WTC11 (cell line): ENCODE results near the gene LATS2. TPM values are rescaled to one million over a fixed set of nuclear protein-coding genes. Genes with fewer than 3 reads are reported as not detected.

Experiments
- ATAC-seq: fragments of 200-7000 bp; cut with Tn5 transposase; 2 replicates; pipeline ENCODE4 v1.10.0; 2021; ENCODE audit warnings: mild to moderate bottlenecking, moderate library complexity
- CTCF ChIA-PET: fragments of 300-600 bp; sonication (Branson Sonifier 250); formaldehyde crosslinking; loops from one replicate; lab custom pipeline; 2021; ENCODE audit warnings: antibody characterized with exemption; lab: Charles Lee
- POLR2A ChIA-PET: fragments of 350-600 bp; sonication (Branson Sonifier 250); formaldehyde crosslinking; loops from one replicate; lab custom pipeline; 2021; ENCODE audit warnings: antibody characterized with exemption; lab: Charles Lee
- DNase-seq: peaks from one replicate; pipeline ENCODE4 v3.0.0; 2021; ENCODE audit warnings: low spot score
- H3K27ac Mint-ChIP-seq: 2 replicates; pipeline ENCODE4 v1.8.0; 2021; ENCODE audit warnings: mixed read lengths
- H3K27me3 Mint-ChIP-seq: 2 replicates; pipeline ENCODE4 v1.8.0; 2021; ENCODE audit warnings: low read depth, mild to moderate bottlenecking, moderate library complexity, mixed read lengths
- H3K36me3 Mint-ChIP-seq: 2 replicates; pipeline ENCODE4 v1.8.0; 2021; ENCODE audit warnings: mixed read lengths
- H3K4me1 Mint-ChIP-seq: 2 replicates; pipeline ENCODE4 v1.8.0; 2022; ENCODE audit warnings: mixed read lengths
- H3K4me3 Mint-ChIP-seq: 2 replicates; pipeline ENCODE4 v1.8.0; 2021; ENCODE audit warnings: mild to moderate bottlenecking, moderate library complexity, mixed read lengths
- H3K9me3 Mint-ChIP-seq: 2 replicates; pipeline ENCODE4 v1.8.0; 2021; ENCODE audit warnings: mixed read lengths
- ATF2 ChIP-seq: sonication (generic); formaldehyde crosslinking; IDR thresholded peaks from 2 replicates; pipeline ENCODE4 v1.8.1; 2022; ENCODE audit warnings: low read depth, missing genetic modification reagents, borderline replicate concordance
- E2F1 ChIP-seq: sonication (generic); formaldehyde crosslinking; IDR thresholded peaks from 2 replicates; pipeline ENCODE4 v1.8.0; 2022; ENCODE audit warnings: mild to moderate bottlenecking, missing genetic modification reagents
- ESRRA ChIP-seq: sonication (generic); formaldehyde crosslinking; IDR thresholded peaks from 2 replicates; pipeline ENCODE4 v1.8.1; 2022; ENCODE audit warnings: mild to moderate bottlenecking, missing genetic modification reagents, borderline replicate concordance
- HMGXB4 ChIP-seq: sonication (generic); formaldehyde crosslinking; IDR thresholded peaks from 2 replicates; pipeline ENCODE4 v1.8.1; 2023; ENCODE audit warnings: mild to moderate bottlenecking, moderate library complexity, missing genetic modification reagents
- JUN ChIP-seq: sonication (generic); formaldehyde crosslinking; IDR thresholded peaks from 2 replicates; pipeline ENCODE4 v1.8.0; 2023; ENCODE audit warnings: mild to moderate bottlenecking, missing genetic modification reagents
- MXD4 ChIP-seq: fragments of 250-450 bp; sonication (Bioruptor Pico); IDR thresholded peaks from 2 replicates; pipeline ENCODE4 v1.8.0; 2021; ENCODE audit warnings: mild to moderate bottlenecking, moderate library complexity, borderline replicate concordance
- NFYB ChIP-seq: sonication (generic); formaldehyde crosslinking; conservative IDR thresholded peaks from 2 replicates; pipeline ENCODE4 v1.8.0; 2022; ENCODE audit warnings: low read depth, missing genetic modification reagents
- OVOL2 ChIP-seq: fragments of 250-450 bp; sonication (Bioruptor Pico); IDR thresholded peaks from 2 replicates; pipeline ENCODE4 v1.9.0; 2021; ENCODE audit warnings: mild to moderate bottlenecking, borderline replicate concordance
- USF1 ChIP-seq: sonication (generic); formaldehyde crosslinking; IDR thresholded peaks from 2 replicates; pipeline ENCODE4 v1.8.0; 2022; ENCODE audit warnings: mild to moderate bottlenecking, missing genetic modification reagents
- ZBTB43 ChIP-seq: sonication (generic); formaldehyde crosslinking; IDR thresholded peaks from 2 replicates; pipeline ENCODE4 v1.8.1; 2023; ENCODE audit warnings: mild to moderate bottlenecking, missing genetic modification reagents
- ZNF219 ChIP-seq: sonication (generic); formaldehyde crosslinking; IDR thresholded peaks from 2 replicates; pipeline ENCODE4 v1.8.0; 2023; ENCODE audit warnings: missing genetic modification reagents, mild to moderate bottlenecking, borderline replicate concordance
- ZNF263 ChIP-seq: sonication (generic); formaldehyde crosslinking; IDR thresholded peaks from 2 replicates; pipeline ENCODE4 v1.8.1; 2022; ENCODE audit warnings: low read depth, mild to moderate bottlenecking, moderate library complexity, missing genetic modification reagents
- ZNF512 ChIP-seq: sonication (generic); formaldehyde crosslinking; IDR thresholded peaks from 2 replicates; pipeline ENCODE4 v1.8.1; 2022; ENCODE audit warnings: missing genetic modification reagents, borderline replicate concordance
- total RNA-seq: library from RNA; stranded (reverse); gene quantifications from 3 replicates; pipeline ENCODE4 v1.2.3, GENCODE V29; 2021

The LATS2 gene
- total RNA-seq, 1 experiment from 2014 or later, result 28.9 TPM

- H3K36me3 Mint-ChIP-seq, result peaks cover 35% of the 10 kb centered on the region
- TF ChIP-seq ESRRA (CRISPR knock-in tag), result no peak
- no peak for TF ChIP-seq ZNF512 (CRISPR knock-in tag)
- no peak for TF ChIP-seq JUN (CRISPR knock-in tag)
- TF ChIP-seq ZBTB43, result no peak
- TF ChIP-seq OVOL2 (CRISPR knock-in tag), result no peak
- no peak for TF ChIP-seq ZNF219 (CRISPR knock-in tag)
- TF ChIP-seq E2F1, result no peak
- no peak for TF ChIP-seq NFYB (CRISPR knock-in tag)
- no peak overlapping the region for H3K4me3 Mint-ChIP-seq
- H3K9me3 Mint-ChIP-seq, result no peaks in the 10 kb centered on the region
- H3K27ac Mint-ChIP-seq, result peak overlapping the region; percentile 54
- POLR2A ChIA-PET, result no interaction called here
- CTCF ChIA-PET, result interaction anchor here (1.0 kb wide), 1 partner anchor 9 kb away, joined by 4 read pairs; no protein-coding TSS in a partner anchor
- peaks cover 36% of the 10 kb centered on the region for H3K4me1 Mint-ChIP-seq
- no peaks in the 10 kb centered on the region for H3K27me3 Mint-ChIP-seq
- ATAC-seq (no peak), DNase-seq (no peak)
Measured at GRCh38 chr13:21043898-21044297, 17.5 kb downstream of the LATS2 start.

- peaks cover 30% of the 10 kb centered on the region for H3K36me3 Mint-ChIP-seq
- DNase-seq (no peak), ATAC-seq (peak; percentile 30; the same call in 1 of the 2 replicates)
- no peaks in the 10 kb centered on the region for H3K9me3 Mint-ChIP-seq
- no peak overlapping the region for H3K4me3 Mint-ChIP-seq
- CTCF ChIA-PET, result interaction anchor here (1.7 kb wide), 1 partner anchor 437 kb away, joined by 4 read pairs; no protein-coding TSS in a partner anchor
- H3K4me1 Mint-ChIP-seq, result peaks cover 36% of the 10 kb centered on the region
- H3K27ac Mint-ChIP-seq, result peak overlapping the region; percentile 93
- no peaks in the 10 kb centered on the region for H3K27me3 Mint-ChIP-seq
- TF ChIP-seq HMGXB4 (CRISPR knock-in tag) (no peak), ATF2 (CRISPR knock-in tag) (no peak), ZNF263 (CRISPR knock-in tag) (no peak), ZNF219 (CRISPR knock-in tag) (no peak), MXD4 (CRISPR knock-in tag) (no peak), USF1 (no peak)
- POLR2A ChIA-PET, result interaction anchor here (0.7 kb wide), 1 partner anchor 58 kb away, joined by 4 read pairs; no protein-coding TSS in a partner anchor
Measured at GRCh38 chr13:21040120-21040826, 21.1 kb downstream of the LATS2 start.
